ENCODE data around the gene SEC24D. TPM values are rescaled to one million over a fixed set of nuclear protein-coding genes. Genes with fewer than 3 reads are reported as not detected.

The SEC24D gene
- total and polyA plus RNA-seq, 9 of the 15 experiments (the other 6 are each of a cell fraction or from before 2014, with no cell fraction given) = 7.1 to 22.5 (median 11.3) TPM

- Histone ChIP-seq H3K9me1 (ENCODE audit: control insufficient read depth, insufficient read depth, low read length) (no peaks in the 10 kb centered on the region), H3K9ac (ENCODE audit: insufficient read depth in 1 of 2, low read depth in 2 of 2, low read length in 2 of 2) (no peak overlapping the region), H3K4me2 (ENCODE audit: insufficient read depth, low read length) (no peak overlapping the region), H3K36me3 (ENCODE audit: control insufficient read depth, insufficient read depth, low read length) (peaks cover 6% of the 10 kb centered on the region; the same call in 2 of the 3 replicates), H3K4me3 (no peak overlapping the region), H3K27me3 (ENCODE audit: control insufficient read depth in 2 of 2, insufficient read depth in 2 of 2, low read length in 2 of 2) (no peaks in the 10 kb centered on the region), H3K27ac (ENCODE audit: extremely low read depth, low read depth, low read length) (no peak overlapping the region), H3K4me1 (replicated peaks in 1 of 2; ENCODE audit: control insufficient read depth in 2 of 2, insufficient read depth in 2 of 2, low read length in 2 of 2) (no peaks in the 10 kb centered on the region), H2AFZ (ENCODE audit: low read depth, low read length) (no peak overlapping the region), H3K9me3 (replicated peaks; ENCODE audit: control insufficient read depth, insufficient read depth, low read depth, low read length) (no peaks in the 10 kb centered on the region), H3K79me2 (ENCODE audit: control insufficient read depth, insufficient read depth, low read length) (no peaks in the 10 kb centered on the region), H4K20me1 (replicated peaks; ENCODE audit: control insufficient read depth, insufficient read depth, low read length) (no peaks in the 10 kb centered on the region)
- intact Hi-C loops (cut with micrococcal nuclease) = no loop called here
- ChIA-PET POLR2A (no interaction called here), CTCF (ENCODE audit: low intra/inter-chr PET ratio) (no interaction called here)
- FAIRE-seq (no peak), DNase-seq (ENCODE audit: extremely low read depth in 1 of 4, low spot score in 3 of 4) (no peak), ATAC-seq (no peak)
- BruUV-seq (replicated peaks) = no TSS peak
- in situ Hi-C loops (cut with MboI) = no loop called here
- 92% methylated on average over 1 of the region's 1 CpG for WGBS (ENCODE audit: insufficient coverage, low coverage, missing lambda C conversion rate)
- TF ChIP-seq BRCA1 (IDR thresholded peaks at IDR 0.05) (no peak), BRCA1 (CRISPR knock-in tag; IDR thresholded peaks at IDR 0.05) (no peak), PML (IDR thresholded peaks at IDR 0.05; ENCODE audit: low read length) (no peak), ZNF316 (IDR thresholded peaks at IDR 0.05) (no peak), ZNF274 (IDR thresholded peaks at IDR 0.05; ENCODE audit: borderline replicate concordance, low read depth, low read length) (no peak), ARID3A (IDR thresholded peaks at IDR 0.05; ENCODE audit: borderline replicate concordance, low read depth, low read length) (no peak), BMI1 (IDR thresholded peaks at IDR 0.05; ENCODE audit: low read length) (no peak), ZNF764 (CRISPR knock-in tag; IDR thresholded peaks at IDR 0.05; ENCODE audit: low read depth) (no peak), GATA2 (CRISPR knock-in tag; IDR thresholded peaks at IDR 0.05) (no peak), ZNF395 (CRISPR knock-in tag; IDR thresholded peaks at IDR 0.05) (no peak), MXI1 (IDR thresholded peaks at IDR 0.05; ENCODE audit: low read depth, low read length) (no peak), SUPT5H (IDR thresholded peaks at IDR 0.05) (no peak), PRPF4 (IDR thresholded peaks at IDR 0.05; ENCODE audit: insufficient read depth, low read depth, low read length, poor library complexity, severe bottlenecking) (no peak), CTBP1 (IDR thresholded peaks at IDR 0.05; ENCODE audit: borderline replicate concordance) (no peak), DDX20 (tag; IDR thresholded peaks at IDR 0.05; ENCODE audit: low read depth) (no peak), ZNF41 (CRISPR knock-in tag; conservative IDR thresholded peaks at IDR 0.05) (no peak), MBD2 (IDR thresholded peaks at IDR 0.05; ENCODE audit: borderline replicate concordance, low read depth) (no peak), STAT5A (IDR thresholded peaks at IDR 0.05; ENCODE audit: borderline replicate concordance, low read length) (no peak)
- TF ChIP-seq, protein P1, sequence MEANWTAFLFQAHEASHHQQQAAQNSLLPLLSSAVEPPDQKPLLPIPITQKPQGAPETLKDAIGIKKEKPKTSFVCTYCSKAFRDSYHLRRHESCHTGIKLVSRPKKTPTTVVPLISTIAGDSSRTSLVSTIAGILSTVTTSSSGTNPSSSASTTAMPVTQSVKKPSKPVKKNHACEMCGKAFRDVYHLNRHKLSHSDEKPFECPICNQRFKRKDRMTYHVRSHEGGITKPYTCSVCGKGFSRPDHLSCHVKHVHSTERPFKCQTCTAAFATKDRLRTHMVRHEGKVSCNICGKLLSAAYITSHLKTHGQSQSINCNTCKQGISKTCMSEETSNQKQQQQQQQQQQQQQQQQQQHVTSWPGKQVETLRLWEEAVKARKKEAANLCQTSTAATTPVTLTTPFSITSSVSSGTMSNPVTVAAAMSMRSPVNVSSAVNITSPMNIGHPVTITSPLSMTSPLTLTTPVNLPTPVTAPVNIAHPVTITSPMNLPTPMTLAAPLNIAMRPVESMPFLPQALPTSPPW (CRISPR knock-in tag; IDR thresholded peaks at IDR 0.05) = no peak
- TF ChIP-seq, protein P2, sequence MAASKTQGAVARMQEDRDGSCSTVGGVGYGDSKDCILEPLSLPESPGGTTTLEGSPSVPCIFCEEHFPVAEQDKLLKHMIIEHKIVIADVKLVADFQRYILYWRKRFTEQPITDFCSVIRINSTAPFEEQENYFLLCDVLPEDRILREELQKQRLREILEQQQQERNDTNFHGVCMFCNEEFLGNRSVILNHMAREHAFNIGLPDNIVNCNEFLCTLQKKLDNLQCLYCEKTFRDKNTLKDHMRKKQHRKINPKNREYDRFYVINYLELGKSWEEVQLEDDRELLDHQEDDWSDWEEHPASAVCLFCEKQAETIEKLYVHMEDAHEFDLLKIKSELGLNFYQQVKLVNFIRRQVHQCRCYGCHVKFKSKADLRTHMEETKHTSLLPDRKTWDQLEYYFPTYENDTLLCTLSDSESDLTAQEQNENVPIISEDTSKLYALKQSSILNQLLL (CRISPR knock-in tag; IDR thresholded peaks at IDR 0.05; ENCODE audit: borderline replicate concordance) = no peak
Observed at GRCh38 chr4:118721752-118722151, 114.2 kb downstream of the SEC24D start.
